Hematopoietic multipotent progenitor cell (in vitro differentiated cells): ENCODE data around the gene PRMT5. TPM values are rescaled to one million over a fixed set of nuclear protein-coding genes. Genes with fewer than 3 reads are reported as not detected.

Experiments used
- DNase-seq, 3 donors: peaks; one replicate each; pipeline ENCODE4 v3.0.0-alpha.2; 2011 to 2015; ENCODE audit warnings: low read depth in 2 of 3, low spot score in 2 of 3
- total RNA-seq: library from RNA; depleted of rRNA; stranded (reverse); fragments of >200 nt; gene quantifications from one replicate; pipeline ENCODE4 v1.2.3, GENCODE V29; 2012

Gene PRMT5
- total RNA-seq, 1 donor, result 75.9 TPM

DNA sequence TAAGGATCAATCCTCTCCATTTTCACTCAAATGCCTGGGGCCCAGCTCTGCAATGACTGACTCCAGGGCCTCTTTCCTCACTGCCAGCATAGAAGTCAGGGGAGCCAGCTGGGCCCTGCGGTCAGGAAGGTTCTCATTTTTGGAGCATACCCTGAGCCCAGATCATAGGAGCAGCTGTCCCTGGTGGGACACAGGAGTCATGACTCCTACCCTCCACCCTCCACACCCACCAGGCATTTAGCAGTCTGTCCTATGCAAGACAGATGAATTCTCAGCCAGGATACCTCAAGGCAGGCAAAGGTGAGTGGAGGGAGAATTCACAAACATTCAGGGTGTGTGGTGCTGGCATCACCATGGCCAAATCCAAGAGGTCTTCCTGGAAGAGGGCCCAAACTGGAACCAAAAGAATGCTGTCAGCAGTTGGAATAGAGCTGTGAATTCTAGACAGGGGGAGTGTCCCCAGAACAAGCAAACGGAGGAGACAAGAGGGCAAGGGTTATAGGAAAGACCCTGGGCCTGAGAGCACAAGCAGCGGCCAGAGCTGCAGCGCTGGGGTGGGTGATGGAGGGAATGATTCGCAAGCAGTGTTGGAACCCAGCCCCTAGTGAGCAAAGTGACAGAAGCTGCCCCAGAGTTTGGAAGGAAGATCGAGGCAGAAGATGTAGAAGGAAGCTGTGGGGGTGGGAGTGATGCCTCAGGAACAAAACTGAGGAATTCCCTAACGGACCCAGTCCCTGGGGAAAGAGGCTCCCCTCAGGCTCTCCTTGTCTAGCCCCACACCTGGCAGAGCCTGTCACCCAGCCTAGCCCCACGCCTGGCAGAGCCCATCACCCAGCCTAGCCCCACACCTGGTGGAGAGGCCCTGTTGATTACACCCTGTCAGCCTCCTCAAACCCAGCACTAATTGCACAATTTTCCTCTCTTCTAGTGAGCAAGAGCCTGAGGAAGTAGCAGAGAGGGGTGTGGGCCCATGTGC is 50.6 kb downstream of the PRMT5 start:
- no peak for DNase-seq

DNA sequence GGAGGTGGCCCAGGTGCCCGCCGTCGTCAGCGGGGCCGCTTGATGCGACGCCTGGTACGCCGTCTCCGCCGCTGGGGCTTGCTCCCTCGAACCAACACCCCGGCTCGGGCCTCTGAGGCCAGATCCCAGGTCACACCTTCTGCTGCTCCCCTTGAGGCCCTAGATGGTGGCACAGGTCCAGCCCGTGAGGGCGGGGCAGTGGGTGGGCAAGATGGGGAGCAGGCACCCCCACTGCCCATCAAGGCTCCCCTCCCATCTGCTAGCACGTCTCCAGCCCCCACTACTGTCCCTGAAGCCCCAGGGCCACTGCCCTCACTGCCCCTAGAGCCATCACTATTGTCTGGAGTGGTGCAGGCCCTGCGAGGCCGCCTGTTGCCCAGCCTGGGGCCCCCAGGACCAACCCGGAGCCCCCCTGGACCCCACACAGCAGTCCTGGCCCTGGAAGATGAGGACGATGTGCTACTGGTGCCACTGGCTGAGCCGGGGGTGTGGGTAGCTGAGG is 52.1 kb downstream of the PRMT5 start:
- no peak for DNase-seq

GRCh38 chr14:22875748-22876319 is 53.3 kb downstream of the PRMT5 start:
- DNase-seq, result no peak

DNA sequence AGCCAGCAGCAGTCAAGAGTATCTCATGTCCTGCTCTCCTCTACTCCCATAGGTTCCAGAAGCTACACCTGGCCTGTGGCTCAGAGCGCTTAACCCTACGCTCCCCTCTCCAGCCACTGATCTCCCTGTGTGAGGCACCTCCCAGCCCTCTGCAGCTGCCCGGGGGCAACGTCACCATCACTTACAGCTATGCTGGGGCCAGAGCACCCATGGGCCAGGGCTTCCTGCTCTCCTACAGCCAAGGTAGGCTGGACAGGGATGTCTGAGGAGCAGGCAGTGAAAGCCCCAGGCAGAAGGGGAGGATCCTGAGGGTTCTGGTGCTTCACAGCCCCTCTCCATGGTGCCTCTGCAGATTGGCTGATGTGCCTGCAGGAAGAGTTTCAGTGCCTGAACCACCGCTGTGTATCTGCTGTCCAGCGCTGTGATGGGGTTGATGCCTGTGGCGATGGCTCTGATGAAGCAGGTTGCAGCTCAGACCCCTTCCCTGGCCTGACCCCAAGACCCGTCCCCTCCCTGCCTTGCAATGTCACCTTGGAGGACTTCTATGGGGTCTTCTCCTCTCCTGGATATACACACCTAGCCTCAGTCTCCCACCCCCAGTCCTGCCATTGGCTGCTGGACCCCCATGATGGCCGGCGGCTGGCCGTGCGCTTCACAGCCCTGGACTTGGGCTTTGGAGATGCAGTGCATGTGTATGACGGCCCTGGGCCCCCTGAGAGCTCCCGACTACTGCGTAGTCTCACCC is 54.0 kb downstream of the PRMT5 start:
- DNase-seq, result no peak

GRCh38 chr14:22872833-22873520 is 56.2 kb downstream of the PRMT5 start:
- DNase-seq, result no peak

GRCh38 chr14:22872033-22872832 is 56.9 kb downstream of the PRMT5 start:
- peak in 1 of 3 donors; percentile 72 for DNase-seq

GRCh38 chr14:22871224-22872032 is 57.7 kb downstream of the PRMT5 start, which contains the start of gene LRP10:
TSS of gene LRP10 (plus strand) at chr14:22871740. CDS start at chr14:22872304, 564 bp downstream.
- DNase-seq, result peak; percentile 54 to 77 (median 73)

- DNase-seq, result peak in 1 of 3 donors; percentile 15
Observed at GRCh38 chr14:22870811-22871223, 58.4 kb downstream of the PRMT5 start.

Other genes with a start within 250 kb of the PRMT5 start
- 138 TPM for gene OXA1L, start 162.7 kb downstream of the PRMT5 start, total RNA-seq
- gene SLC7A7, start 113.9 kb downstream of the PRMT5 start, total RNA-seq, result 1.9 TPM
- gene MRPL52, start 99.5 kb downstream of the PRMT5 start, total RNA-seq, result 16.2 TPM
- 1.6 TPM for gene MMP14, start 92.8 kb downstream of the PRMT5 start, total RNA-seq
- 47.9 TPM for gene LRP10, start 57.6 kb downstream of the PRMT5 start, total RNA-seq
- under 0.01 TPM for gene REM2, start 46.2 kb downstream of the PRMT5 start, total RNA-seq
- 84.6 TPM for gene RBM23, start 10.2 kb downstream of the PRMT5 start, total RNA-seq
- 73.8 TPM for gene HAUS4, start 27.7 kb upstream of the PRMT5 start, total RNA-seq
- 1.9 TPM for gene AJUBA, start 53.2 kb upstream of the PRMT5 start, total RNA-seq
- 29.9 TPM for gene C14orf93, start 80.8 kb upstream of the PRMT5 start, total RNA-seq
- 100 TPM for gene PSMB5, start 105.5 kb upstream of the PRMT5 start, total RNA-seq
- gene PSMB11, start 112.8 kb upstream of the PRMT5 start, total RNA-seq, result not detected
- 1.6 TPM for gene CDH24, start 128.1 kb upstream of the PRMT5 start, total RNA-seq
- gene ACIN1, start 165.8 kb upstream of the PRMT5 start, total RNA-seq, result 77.3 TPM
- gene C14orf119, start 166.1 kb upstream of the PRMT5 start, total RNA-seq, result 35.0 TPM
- not detected for gene CIROP, start 175.6 kb upstream of the PRMT5 start, total RNA-seq
- 0.81 TPM for gene CEBPE, start 189.9 kb upstream of the PRMT5 start, total RNA-seq